MG63 (cell line): ENCODE measurements around the gene ADGB. TPM values are rescaled to one million over a fixed set of nuclear protein-coding genes. Genes with fewer than 3 reads are reported as not detected.

Experiments
- DNase-seq: peaks from one replicate; pipeline ENCODE4 v3.0.0-alpha.2; 2020
- H3K27me3 ChIP-seq: fragments of 250-450 bp; sonication (Bioruptor Pico); 2 replicates; pipeline ENCODE4 v1.5.1; 2020; ENCODE audit warnings: mild to moderate bottlenecking, moderate library complexity
- H3K36me3 ChIP-seq: fragments of 250-450 bp; sonication (Bioruptor Pico); 2 replicates; pipeline ENCODE4 v1.5.1; 2020; ENCODE audit warnings: mild to moderate bottlenecking, moderate library complexity
- H3K4me3 ChIP-seq: fragments of 250-450 bp; sonication (Bioruptor Pico); 2 replicates; pipeline ENCODE4 v1.5.1; 2020; ENCODE audit warnings: mild to moderate bottlenecking, moderate library complexity
- H3K9me3 ChIP-seq: fragments of 250-450 bp; sonication (Bioruptor Pico); 2 replicates; pipeline ENCODE4 v1.5.1; 2020; ENCODE audit warnings: mild to moderate bottlenecking, moderate library complexity
- total RNA-seq: library from RNA; depleted of rRNA; stranded (reverse); fragments of >200 nt; shearing (Covaris generic); gene quantifications from 2 replicates; pipeline ENCODE4 v1.2.3, GENCODE V29; 2014; ENCODE audit warnings: low replicate concordance; rRNA removed

The ADGB gene
- total RNA-seq, 1 experiment from 2014 or later = not detected

DNA sequence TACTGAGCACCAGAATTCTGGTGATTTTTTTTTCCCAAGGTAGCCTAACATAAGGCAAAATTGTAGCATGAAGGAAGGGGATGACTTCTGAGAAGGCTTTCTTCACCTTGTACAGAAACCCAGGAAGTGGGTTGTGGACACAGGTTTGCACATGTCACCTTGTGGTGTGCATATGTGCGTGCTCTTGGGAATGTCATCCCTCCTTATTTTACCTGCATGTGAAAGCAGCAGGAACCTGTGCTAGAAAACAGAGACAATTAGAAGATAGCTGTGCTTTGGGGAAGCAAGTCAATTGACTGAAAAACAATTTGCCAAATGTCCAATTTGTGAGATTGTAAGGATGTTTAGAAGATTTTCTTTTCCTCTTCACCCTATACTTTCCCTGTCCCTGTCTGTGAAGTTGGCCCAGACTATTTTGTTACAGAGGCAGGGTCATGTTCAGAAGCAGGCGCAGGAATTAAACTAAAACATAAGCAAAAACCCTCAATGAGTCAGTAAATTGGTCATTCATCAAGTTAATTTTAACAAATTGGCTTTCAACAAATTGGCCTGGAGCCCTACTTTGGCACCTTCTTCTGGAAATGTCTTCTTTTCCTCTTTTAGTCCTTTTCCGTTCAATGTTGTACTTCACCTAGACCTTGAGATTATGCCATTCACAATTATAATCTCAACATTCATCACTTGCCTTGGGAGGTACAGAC lies 261.2 kb downstream of the ADGB start:
- Histone ChIP-seq H3K4me3 (no peak overlapping the region), H3K27me3 (no peaks in the 10 kb centered on the region), H3K9me3 (no peaks in the 10 kb centered on the region), H3K36me3 (no peaks in the 10 kb centered on the region)
- DNase-seq = no peak

DNA sequence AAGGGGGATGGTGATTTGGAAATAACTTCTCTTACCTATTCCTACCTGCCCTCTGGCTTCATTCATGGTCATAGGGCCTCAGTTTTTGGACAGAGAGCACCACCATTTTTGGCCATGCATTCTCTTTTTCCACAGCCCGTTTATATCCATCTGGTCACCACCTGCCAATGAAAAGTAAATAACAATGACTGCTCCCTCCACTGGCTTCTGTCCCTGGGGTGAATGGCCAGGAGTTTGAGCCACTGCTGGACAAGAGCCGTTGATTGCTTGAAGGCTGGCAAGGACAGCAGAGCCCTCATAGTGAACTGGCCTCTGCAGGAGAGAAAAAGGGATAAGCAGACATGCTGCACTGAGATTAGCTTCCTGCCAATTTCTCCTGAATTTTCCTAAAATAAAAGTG lies 261.8 kb downstream of the ADGB start:
- Histone ChIP-seq H3K9me3 (no peaks in the 10 kb centered on the region), H3K36me3 (no peaks in the 10 kb centered on the region), H3K27me3 (no peaks in the 10 kb centered on the region), H3K4me3 (no peak overlapping the region)
- DNase-seq = peak; percentile 28

DNA sequence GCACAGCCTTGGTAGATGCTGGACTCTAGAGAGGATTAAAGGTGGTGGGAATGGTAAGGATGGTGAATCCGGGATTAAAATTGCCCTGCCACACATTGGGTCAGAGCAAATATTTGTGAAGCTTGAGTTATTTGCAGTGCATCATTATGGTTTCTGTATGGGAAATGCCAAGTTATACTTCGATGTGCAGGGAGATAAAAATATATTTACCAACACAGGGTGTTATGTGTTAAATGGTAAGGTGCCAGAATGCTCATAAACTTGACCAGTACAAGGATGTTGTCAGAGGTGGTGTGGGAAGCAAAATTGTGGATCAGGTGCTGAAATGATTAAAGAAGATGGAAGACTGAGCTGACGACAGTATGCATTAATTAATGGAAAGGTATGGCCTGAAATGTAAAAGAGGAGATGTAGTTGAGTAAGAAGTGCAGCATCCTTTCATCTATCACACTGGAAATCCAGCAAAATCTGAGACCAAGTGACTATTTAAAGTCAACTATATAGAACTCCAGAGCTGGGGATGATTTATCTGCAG lies 262.3 kb downstream of the ADGB start:
- H3K9me3 ChIP-seq = no peaks in the 10 kb centered on the region
- no peaks in the 10 kb centered on the region for H3K36me3 ChIP-seq
- no peaks in the 10 kb centered on the region for H3K27me3 ChIP-seq
- no peak overlapping the region for H3K4me3 ChIP-seq
- no peak for DNase-seq

DNA sequence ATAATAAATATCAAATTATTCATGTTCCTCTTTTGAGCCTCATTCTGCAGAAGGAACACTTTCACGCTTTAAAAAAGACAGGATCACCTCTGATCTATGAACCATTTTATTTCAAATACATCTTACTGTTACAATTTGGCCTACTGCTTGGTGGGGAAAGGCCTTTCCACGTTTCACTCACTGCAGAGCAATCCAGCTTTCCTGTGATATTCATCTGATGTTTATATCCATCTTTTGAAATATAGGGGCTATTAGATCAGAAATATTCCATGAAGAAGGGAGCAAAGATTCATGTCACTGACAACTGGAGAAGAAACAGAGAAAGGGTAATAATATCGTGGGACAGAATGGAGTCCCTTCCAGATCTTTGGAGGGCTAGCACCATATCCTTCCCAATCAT lies 262.9 kb downstream of the ADGB start:
- Histone ChIP-seq H3K27me3 (no peaks in the 10 kb centered on the region), H3K36me3 (no peaks in the 10 kb centered on the region), H3K4me3 (no peak overlapping the region), H3K9me3 (no peaks in the 10 kb centered on the region)
- DNase-seq = no peak

DNA sequence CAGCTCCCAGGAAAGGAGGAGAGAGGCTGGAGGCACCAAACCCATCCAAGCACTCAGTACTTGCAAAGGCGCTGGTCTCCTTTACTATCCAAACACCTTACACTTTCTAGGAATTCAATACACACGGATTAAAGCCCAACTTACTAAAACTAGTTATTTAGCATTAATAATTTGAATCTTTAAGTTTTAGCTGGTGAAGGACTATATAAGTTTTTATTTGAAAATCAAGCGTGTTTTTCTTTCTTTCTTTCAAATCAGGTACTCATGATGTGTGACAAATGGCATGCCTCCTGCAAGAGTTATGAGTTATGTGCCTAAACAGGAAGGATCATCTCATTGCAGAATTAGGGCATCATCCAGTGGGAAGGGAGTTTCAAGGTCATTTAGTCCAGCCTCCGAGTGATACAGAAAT lies 263.7 kb downstream of the ADGB start:
- Histone ChIP-seq H3K4me3 (no peak overlapping the region), H3K9me3 (no peaks in the 10 kb centered on the region)
- no peak for DNase-seq

DNA sequence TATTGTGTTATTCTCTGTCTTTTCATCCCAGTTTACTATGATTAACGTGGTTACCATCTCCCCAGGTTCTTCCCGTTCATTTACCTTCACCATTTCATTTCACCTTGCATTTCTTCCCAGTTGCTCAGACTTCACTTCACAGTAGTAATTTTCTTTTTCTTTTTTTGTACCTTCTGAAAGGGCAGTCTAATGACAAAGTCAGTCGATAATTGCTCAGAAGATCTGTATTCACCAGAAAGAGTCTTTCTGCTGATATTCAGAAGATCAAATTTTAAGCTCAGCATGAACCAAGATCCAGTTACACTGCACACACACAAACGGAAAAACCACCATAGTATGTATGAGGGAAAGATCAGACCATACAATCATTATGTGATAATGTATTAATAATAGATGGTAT lies 265.5 kb downstream of the ADGB start:
- Histone ChIP-seq H3K36me3 (no peaks in the 10 kb centered on the region), H3K9me3 (no peaks in the 10 kb centered on the region), H3K27me3 (no peaks in the 10 kb centered on the region), H3K4me3 (no peak overlapping the region)
- DNase-seq = no peak

More for the DNA sequence above, 263.7 kb downstream of the ADGB start:
- no peaks in the 10 kb centered on the region for H3K36me3 ChIP-seq
- no peaks in the 10 kb centered on the region for H3K27me3 ChIP-seq

DNA sequence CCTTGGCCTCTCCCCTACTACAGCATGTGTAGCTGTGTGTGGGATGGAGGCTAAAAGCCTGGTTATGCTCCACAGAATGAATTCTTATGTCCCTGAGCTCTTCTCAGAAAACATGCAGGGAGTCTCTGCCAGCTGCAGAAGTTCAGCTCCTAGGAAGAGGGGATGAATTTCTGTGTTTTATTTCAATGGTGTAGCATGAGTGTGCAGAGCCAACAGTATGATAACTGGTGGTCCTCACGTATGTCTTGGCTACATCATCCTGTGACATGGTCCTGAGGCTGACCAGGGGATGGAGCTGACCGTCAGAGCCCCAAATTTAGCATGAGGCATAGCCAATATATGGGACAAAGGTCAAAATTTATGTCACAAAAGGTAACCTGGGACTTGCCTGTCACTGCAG lies 266.1 kb downstream of the ADGB start:
- Histone ChIP-seq H3K4me3 (no peak overlapping the region), H3K9me3 (no peaks in the 10 kb centered on the region), H3K36me3 (no peaks in the 10 kb centered on the region), H3K27me3 (no peaks in the 10 kb centered on the region)
- DNase-seq = no peak

Other genes starting within 250 kb of the ADGB start
- gene RAB32, start 55.1 kb upstream of the ADGB start, total RNA-seq = 161 and 270 TPM in 2 replicates